Cardiac septum (tissue), 1 donor: ENCODE measurements around the gene REELD1. TPM values are rescaled to one million over a fixed set of nuclear protein-coding genes. Genes with fewer than 3 reads are reported as not detected.

ENCODE experiments used
- DNase-seq: peaks from one replicate; pipeline ENCODE4 v3.0.0-alpha.2; 2020; ENCODE audit warnings: low spot score
- intact Hi-C: fragments of 100-400 bp; cut with DNase I; formaldehyde crosslinking; loops from one replicate; pipeline ENCODE4 v1.14.0; 2022
- total RNA-seq: library from RNA; stranded (reverse); fragmentation: NEBNext Ultra II Directional; extraction: Animal tissue kit (Norgen Biotek cat#: 25700); gene quantifications from one replicate; pipeline ENCODE4 v1.2.1, GENCODE V29; 2021
- donor health status: DM: no; HTN: no; CAD: no.

REELD1 gene
- total RNA-seq, 1 donor from 2014 or later = 0.22 TPM

GRCh38 chr4:146260521-146260920 lies 46.2 kb downstream of the REELD1 start:
- intact Hi-C loops = no loop called here
- DNase-seq = no peak

DNA sequence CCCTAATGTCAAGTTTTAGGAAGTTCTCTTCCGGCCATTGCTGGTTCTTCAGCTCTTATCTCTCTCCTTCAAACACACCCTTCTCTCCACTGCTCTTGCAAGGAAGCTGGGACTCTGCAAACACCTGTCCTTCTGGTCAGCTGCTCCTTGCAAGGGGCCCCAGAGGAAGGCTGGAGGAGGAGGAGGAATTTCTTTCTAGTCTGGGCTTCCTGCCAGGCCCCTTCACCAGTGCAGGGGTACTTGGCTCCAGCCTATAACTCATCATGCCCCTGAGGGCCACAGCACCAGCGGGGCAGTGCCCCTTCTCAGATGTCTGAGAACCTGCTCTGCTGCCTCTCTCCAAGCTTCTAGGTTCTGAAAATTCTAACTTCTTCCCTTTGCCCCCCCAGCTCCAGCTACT lies 46.7 kb downstream of the REELD1 start:
- intact Hi-C loops = no loop called here
- DNase-seq = no peak

- DNase-seq = no peak
- intact Hi-C loops = no loop called here
Measured at GRCh38 chr4:146263793-146264192, 49.5 kb downstream of the REELD1 start.

GRCh38 chr4:146265950-146266490 lies 51.7 kb downstream of the REELD1 start:
- intact Hi-C loops = no loop called here
- DNase-seq = no peak

- no peak for DNase-seq
- intact Hi-C loops = no loop called here
Measured at GRCh38 chr4:146267826-146268225, 53.5 kb downstream of the REELD1 start.

- DNase-seq = no peak
- intact Hi-C loops = no loop called here
Measured at GRCh38 chr4:146269228-146269653, 54.9 kb downstream of the REELD1 start.

DNA sequence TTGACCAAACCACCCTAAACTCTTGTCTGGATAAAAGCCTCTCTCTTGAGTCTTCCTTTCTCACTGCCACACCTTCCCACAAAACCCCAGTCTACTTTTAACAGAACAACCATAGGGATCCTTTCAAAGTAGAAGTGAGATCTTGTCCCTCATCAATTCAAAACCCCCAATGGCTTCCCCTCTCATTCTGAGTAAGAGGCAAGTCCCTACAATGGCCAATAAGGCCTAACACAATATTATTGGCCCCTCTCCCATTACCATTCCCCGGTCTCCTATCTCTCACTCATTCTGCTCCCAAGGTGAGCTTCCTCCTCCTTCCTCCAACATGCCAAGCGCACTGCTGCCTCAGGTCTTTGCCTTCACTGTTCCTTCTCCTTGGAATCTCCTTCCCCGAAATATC lies 57.1 kb downstream of the REELD1 start:
- intact Hi-C loops = no loop called here
- DNase-seq = no peak

DNA sequence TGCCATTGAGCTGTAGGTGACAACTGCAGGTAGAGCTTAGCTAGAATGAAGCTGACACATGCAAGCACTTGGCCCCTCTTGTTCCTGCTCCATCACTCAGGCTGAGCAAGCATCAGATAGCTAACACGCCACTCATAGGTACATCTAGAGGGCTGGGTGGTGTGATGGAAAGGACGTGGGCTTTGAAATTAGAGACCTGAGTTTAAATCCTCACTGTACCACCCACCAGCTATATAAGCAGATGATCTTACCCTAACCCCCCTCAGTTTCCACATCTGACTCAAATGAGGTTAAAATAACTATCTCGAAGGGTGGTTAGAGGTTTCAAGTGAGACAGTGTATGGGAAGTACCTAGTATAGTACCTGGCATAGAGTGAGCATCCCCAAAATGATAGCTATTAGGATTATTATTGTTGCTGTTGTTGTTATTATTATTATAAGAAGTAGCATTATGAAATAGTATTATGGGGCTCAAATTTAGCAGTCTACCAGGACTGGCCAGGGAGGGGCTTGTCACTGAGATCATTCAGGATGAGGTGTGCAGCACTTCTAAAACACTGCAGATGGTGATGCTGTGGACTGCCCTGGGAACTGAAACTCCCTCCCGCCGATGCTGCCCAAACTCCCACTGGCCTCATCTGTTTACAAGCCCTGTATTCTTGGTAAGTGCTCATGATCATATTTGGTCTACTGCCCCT lies 59.0 kb downstream of the REELD1 start:
- DNase-seq = no peak
- intact Hi-C loops = no loop called here

DNA sequence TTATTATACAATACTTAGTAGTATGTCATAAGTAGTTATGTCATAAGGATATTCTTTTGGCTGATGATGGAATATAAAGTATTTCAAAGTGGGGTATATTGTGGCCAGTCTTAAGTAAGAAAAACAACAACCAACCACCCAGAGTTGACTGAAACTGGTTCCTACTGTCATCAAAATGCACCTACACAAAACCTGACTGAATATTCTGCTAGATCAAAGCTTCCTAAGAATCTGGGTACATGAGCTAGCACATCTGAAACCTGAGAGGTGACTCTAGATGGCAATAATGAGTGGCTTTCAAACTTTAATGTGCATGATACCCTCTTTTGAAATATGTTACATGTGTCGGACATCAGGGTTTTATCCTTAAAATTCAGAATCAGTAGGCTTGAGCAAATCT lies 60.4 kb downstream of the REELD1 start:
- intact Hi-C loops = no loop called here
- no peak for DNase-seq

DNA sequence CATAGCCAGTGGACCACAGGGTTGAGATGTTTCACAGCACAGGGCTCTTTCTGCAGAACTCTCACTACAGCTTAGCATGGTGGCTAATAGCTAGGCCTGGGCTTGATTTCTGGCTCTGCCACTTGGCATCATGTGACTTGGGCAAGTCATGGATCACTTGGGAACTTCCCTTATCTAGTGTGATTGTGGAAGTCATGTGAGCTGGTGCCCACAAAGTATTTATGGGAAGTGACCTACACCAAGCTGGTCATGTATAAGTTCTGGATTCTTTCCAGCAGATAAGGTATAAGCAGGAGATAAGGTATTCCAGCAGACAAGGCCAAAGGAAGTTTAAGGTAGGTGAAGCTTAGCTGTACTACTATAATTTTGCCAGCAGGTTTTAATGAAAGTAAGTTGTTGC lies 61.0 kb downstream of the REELD1 start:
- intact Hi-C loops = no loop called here
- DNase-seq = no peak

DNA sequence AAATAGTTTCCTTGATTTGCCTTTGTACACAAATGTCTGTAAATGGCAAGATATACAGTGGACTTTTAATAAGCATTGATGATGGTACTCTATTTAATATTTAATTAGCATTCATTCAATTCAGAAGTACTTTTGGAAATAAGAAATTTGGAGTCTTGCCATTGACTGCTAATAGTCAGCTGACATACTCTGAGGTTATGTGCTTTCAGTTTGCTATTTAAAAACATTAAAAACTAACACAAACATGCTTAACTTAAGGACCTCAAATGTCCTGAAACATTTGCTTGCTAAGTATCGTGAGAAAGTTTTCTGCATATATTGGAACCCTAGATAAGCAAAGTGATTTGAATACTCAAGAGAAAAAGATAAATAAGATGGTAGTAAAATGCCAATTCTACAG lies 64.6 kb downstream of the REELD1 start:
- intact Hi-C loops = no loop called here
- no peak for DNase-seq

Other genes with a start within 250 kb of the REELD1 start
- gene LSM6, start 38.8 kb upstream of the REELD1 start, total RNA-seq = 11.3 TPM